Brain microvascular endothelial cell (primary cell): ENCODE measurements around the gene GALNT8.

ENCODE experiments used
- DNase-seq: peaks from one replicate; pipeline ENCODE4 v3.0.0-alpha.2; 2020
- H3K27ac ChIP-seq: fragments of 250-450 bp; sonication (Bioruptor Pico); 2 replicates; pipeline ENCODE4 v1.5.1; 2020; ENCODE audit warnings: mild to moderate bottlenecking, moderate library complexity
- H3K27me3 ChIP-seq: fragments of 250-450 bp; sonication (Bioruptor Pico); replicated peaks from 2 replicates; pipeline ENCODE4 v1.5.1; 2020; ENCODE audit warnings: mild to moderate bottlenecking
- H3K36me3 ChIP-seq: fragments of 250-450 bp; sonication (Bioruptor Pico); replicated peaks from 2 replicates; pipeline ENCODE4 v1.5.1; 2020; ENCODE audit warnings: mild to moderate bottlenecking
- H3K4me3 ChIP-seq: 2 replicates; pipeline ENCODE4 v1.5.1; 2011; ENCODE audit warnings: low read depth, mild to moderate bottlenecking, control low read depth, low read length, moderate library complexity
- CTCF ChIP-seq: IDR thresholded peaks from 2 replicates; pipeline ENCODE4 v1.5.1; 2011; ENCODE audit warnings: low read depth, mild to moderate bottlenecking, moderate library complexity, low read length, control low read depth, inconsistent platforms; ENCODE audit errors: missing control alignments
- in situ Hi-C: cut with HindIII; loops from 2 replicates; pipeline ENCODE4 v1.10.0; 2017; ENCODE audit warnings: low sequenced_read_pairs, low pct_ligation_motif_present

Gene GALNT8

GRCh38 chr12:4784404-4785054, 64.3 kb downstream of the GALNT8 start:
- no peak for TF ChIP-seq CTCF
- Histone ChIP-seq H3K4me3 (no peak overlapping the region), H3K36me3 (no peaks in the 10 kb centered on the region), H3K27me3 (no peaks in the 10 kb centered on the region), H3K27ac (no peak overlapping the region)
- DNase-seq: no peak
- in situ Hi-C loops: no loop called here

- Histone ChIP-seq H3K4me3 (no peak overlapping the region), H3K27ac (no peak overlapping the region), H3K27me3 (no peaks in the 10 kb centered on the region), H3K36me3 (no peaks in the 10 kb centered on the region)
- in situ Hi-C loops: no loop called here
- no peak for DNase-seq
- no peak for TF ChIP-seq CTCF
These were observed 66.6 kb downstream of the GALNT8 start for GRCh38 chr12:4786795-4787194.

GRCh38 chr12:4787965-4788364, 67.8 kb downstream of the GALNT8 start:
- DNase-seq: no peak
- H3K36me3 ChIP-seq: no peaks in the 10 kb centered on the region
- in situ Hi-C loops: no loop called here
- H3K27ac ChIP-seq: no peak overlapping the region
- TF ChIP-seq CTCF: no peak
- no peaks in the 10 kb centered on the region for H3K27me3 ChIP-seq
- no peak overlapping the region for H3K4me3 ChIP-seq

GRCh38 chr12:4789776-4790175, 69.6 kb downstream of the GALNT8 start:
- no peaks in the 10 kb centered on the region for H3K36me3 ChIP-seq
- H3K27me3 ChIP-seq: no peaks in the 10 kb centered on the region
- no peak for TF ChIP-seq CTCF
- H3K27ac ChIP-seq: no peak overlapping the region
- in situ Hi-C loops: no loop called here
- no peak for DNase-seq
- H3K4me3 ChIP-seq: no peak overlapping the region

- Histone ChIP-seq H3K27ac (no peak overlapping the region), H3K27me3 (no peaks in the 10 kb centered on the region), H3K36me3 (no peaks in the 10 kb centered on the region), H3K4me3 (no peak overlapping the region)
- DNase-seq: no peak
- no peak for TF ChIP-seq CTCF
- in situ Hi-C loops: no loop called here
These were observed 71.3 kb downstream of the GALNT8 start for GRCh38 chr12:4791497-4791896.

DNA sequence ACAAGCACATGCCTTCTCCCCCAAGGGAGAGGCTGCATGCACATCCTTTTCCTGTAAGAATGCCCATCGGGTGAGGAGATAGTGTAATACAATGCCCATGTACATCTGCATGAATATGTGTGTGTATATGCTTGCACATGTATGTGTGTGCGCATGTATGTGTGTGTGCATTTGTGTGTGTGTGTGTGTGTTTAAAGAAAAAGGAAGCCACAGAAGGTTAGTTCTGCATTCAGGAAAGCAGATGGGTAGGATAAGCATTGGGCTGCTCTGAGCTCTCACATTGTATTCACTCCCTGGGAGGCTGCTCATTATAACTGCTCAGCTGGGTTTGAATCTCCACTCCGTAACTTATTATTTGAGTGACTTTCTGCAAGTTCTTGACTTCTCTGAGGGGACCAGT, 74.3 kb downstream of the GALNT8 start:
- Histone ChIP-seq H3K4me3 (no peak overlapping the region), H3K27ac (no peak overlapping the region), H3K36me3 (no peaks in the 10 kb centered on the region), H3K27me3 (no peaks in the 10 kb centered on the region)
- in situ Hi-C loops: no loop called here
- no peak for DNase-seq
- no peak for TF ChIP-seq CTCF
